22Rv1 (cell line): ENCODE measurements around the gene ITGAD.

ENCODE experiments used
- CTCF ChIP-seq: fragments of 450-650 bp; IDR thresholded peaks from 2 replicates; pipeline ENCODE4 v1.5.1; 2017; ENCODE audit warnings: mild to moderate bottlenecking
- ZFX ChIP-seq: fragments of 450-650 bp; IDR thresholded peaks from 2 replicates; pipeline ENCODE4 v1.6.1; 2017; ENCODE audit warnings: antibody characterized with exemption, borderline replicate concordance

GRCh38 chr16:31440516-31441184 lies 47.5 kb downstream of the ITGAD start:
- TF ChIP-seq CTCF (no peak), ZFX (no peak)
